C4-2B (cell line): ENCODE results near the gene TRAF2.

Experiments
- ZFX ChIP-seq: fragments of 450-650 bp; IDR thresholded peaks from 2 replicates; pipeline ENCODE4 v1.6.1; 2017
- TF ChIP-seq, protein P1 (sequence below): fragments of 450-650 bp; conservative IDR thresholded peaks from 2 replicates; pipeline ENCODE4 v1.5.1; 2017; ENCODE audit warnings: mild to moderate bottlenecking

DNA sequence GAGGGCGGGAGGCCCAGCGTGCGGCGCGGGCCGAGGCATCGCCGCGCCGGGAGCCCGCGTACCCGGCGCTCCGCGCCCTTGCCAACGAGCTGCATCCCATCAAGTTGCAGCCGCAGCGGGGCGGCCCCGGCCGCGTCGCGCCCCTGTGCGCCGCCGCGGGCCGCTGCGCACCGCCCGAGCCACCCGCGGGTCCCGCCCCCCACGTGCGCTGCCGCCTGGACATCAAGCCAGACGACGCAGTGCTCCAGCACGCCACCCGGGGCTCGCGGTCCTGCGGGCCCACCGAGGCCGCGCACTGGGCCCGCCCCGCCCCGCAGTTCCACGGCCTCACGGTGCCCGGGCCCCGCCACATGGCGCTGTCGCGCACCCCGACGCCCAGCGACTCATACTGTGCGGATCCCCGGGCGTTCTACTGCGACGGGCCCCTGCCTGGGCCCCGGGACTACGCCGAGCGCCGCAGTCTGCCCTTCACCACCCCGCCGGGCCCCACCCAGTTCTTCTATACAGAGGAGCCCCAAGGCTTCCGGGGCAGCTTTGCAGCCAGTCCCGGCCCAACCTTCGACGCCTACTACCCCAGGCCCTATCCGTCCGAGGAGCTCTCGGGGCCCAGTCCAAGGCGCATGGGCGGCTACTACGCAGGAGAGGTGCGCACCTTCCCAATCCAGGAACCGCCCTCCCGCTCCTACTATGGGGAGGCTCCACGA, 41.4 kb upstream of the TRAF2 start:
- TF ChIP-seq, protein P1, sequence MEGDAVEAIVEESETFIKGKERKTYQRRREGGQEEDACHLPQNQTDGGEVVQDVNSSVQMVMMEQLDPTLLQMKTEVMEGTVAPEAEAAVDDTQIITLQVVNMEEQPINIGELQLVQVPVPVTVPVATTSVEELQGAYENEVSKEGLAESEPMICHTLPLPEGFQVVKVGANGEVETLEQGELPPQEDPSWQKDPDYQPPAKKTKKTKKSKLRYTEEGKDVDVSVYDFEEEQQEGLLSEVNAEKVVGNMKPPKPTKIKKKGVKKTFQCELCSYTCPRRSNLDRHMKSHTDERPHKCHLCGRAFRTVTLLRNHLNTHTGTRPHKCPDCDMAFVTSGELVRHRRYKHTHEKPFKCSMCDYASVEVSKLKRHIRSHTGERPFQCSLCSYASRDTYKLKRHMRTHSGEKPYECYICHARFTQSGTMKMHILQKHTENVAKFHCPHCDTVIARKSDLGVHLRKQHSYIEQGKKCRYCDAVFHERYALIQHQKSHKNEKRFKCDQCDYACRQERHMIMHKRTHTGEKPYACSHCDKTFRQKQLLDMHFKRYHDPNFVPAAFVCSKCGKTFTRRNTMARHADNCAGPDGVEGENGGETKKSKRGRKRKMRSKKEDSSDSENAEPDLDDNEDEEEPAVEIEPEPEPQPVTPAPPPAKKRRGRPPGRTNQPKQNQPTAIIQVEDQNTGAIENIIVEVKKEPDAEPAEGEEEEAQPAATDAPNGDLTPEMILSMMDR = no peak
- no peak for TF ChIP-seq ZFX
